H4 (cell line): ENCODE data around the gene AGAP1. TPM values are rescaled to one million over a fixed set of nuclear protein-coding genes. Genes with fewer than 3 reads are reported as not detected.
"Not testable (repeated sequence)": the region's sequence is repeated elsewhere in the genome, so short reads cannot be mapped to it uniquely, and the experiment has no call there.

Source experiments
- DNase-seq: peaks from one replicate; pipeline ENCODE4 v3.0.0-alpha.2; 2015; ENCODE audit warnings: low spot score
- total RNA-seq: library from RNA; depleted of rRNA; stranded (reverse); fragments of >200 nt; shearing (Covaris generic); gene quantifications from 2 replicates; pipeline ENCODE4 v1.2.3, GENCODE V29; 2014

Gene AGAP1
- total RNA-seq, 1 experiment from 2014 or later: 7.0 TPM

DNA sequence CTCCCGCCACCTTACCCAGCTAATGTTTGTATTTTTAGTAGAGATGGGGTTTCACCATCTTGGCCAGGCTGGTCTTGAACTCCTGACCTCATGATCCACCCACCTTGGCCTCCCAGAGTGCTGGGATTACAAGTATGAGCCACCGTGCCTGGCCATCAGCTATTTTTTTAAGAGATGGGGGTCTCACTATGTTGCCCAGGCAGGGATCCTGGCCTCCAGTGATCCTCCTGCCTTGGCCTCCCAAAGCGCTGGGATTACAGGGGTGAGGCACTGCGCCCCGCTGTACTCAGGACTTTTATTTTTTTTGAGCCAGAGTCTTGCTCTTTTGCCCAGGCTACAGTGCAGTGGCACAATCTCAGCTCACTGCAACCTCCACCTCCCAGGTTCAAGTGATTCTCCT, 569.0 kb downstream of the AGAP1 start:
- DNase-seq: not testable (repeated sequence)

DNA sequence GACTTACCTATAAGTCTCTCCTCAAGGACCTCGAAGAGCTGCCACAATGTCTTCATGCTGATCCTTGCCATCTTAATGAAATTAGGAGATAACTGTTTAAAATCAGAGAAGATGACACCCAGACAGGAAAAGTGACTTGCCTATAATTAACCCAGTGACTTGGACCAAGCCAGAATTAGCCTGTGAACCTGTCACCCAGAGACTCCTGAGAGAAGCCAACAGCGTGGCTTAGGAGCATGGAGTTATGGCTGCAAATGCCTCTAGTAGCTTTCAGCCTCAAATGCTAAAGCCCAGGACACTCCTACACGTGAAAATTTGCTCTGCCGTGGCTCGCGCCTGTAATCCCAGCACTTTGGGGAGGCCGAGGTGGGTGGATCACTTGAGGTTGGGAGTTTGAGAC, 570.2 kb downstream of the AGAP1 start:
- DNase-seq: no peak

DNA sequence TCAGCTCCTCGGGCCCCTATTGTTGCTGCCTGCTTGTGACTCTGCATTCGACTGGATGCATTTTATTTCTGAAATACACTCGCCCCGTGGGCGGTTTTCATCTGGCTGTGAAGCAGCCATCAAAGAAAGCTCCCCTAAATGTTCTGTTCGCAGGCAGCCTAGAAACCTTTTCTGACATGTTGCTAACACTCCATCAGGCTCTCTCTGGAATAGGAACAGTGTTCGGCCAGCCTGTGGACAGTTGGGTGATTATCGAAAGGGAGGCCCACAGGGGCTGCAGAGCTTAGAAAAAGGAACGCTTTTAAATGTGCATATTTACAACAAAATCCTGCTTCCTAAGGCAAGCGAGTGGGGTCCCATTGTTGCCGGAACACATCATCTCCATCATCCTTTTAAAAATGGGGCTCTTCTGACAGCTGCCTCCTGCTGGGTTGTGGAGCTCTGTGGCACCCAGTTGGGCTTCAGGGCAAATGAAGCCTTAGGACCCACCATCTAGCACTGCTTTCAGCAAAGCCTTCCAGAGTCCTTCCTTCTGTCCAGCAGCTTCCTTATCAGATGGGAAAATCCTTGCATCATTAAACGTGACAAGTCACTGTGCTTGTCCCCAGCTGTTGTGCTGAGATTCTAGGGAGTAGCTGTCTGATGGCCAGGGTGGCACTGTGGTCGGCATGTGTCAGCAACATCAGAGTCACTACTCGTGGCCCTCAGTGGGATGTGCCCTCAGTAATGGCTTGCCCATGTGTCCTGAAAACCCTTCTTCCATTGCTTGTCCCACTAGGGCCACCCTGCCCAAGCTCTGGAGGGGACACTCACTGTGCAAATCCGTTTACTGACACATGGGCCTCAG, 571.7 kb downstream of the AGAP1 start:
- no peak for DNase-seq

DNA sequence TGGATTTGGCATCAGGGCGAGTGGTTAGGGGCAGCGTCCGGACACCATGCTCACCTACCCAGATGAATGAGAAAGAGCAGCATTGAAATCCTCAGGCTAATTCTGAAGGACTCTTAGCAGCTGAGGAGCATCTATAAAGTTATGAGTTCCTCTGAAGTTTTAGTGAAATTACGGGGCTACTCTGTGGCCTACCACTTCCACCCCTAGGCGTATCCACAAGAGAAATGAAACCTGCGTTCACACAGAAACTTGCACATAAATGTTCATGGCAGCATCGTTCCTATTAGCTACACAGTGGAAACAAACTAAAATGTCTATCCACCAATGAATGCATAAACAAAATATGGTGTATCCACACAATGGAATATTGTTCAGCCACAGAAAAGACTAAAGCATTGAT, 576.4 kb downstream of the AGAP1 start:
- no peak for DNase-seq

DNA sequence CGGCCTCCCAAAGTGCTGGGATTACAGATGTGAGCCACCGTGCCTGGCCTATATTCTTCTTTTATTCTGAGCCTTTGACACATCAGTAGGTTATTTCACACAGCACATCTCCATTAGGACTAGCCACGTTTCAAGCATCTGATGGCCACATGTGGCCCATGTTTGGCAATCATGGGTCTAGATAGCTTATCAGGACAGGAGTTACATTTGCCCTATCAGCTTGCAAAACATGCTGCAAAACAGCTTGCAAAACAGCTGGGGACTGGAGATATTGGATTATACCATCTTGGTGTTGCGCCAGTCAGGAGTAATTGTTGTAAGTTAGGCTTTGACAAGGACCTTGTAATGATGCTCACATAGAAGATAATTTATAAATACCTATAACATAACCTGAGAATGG, 579.4 kb downstream of the AGAP1 start:
- DNase-seq: no peak

DNA sequence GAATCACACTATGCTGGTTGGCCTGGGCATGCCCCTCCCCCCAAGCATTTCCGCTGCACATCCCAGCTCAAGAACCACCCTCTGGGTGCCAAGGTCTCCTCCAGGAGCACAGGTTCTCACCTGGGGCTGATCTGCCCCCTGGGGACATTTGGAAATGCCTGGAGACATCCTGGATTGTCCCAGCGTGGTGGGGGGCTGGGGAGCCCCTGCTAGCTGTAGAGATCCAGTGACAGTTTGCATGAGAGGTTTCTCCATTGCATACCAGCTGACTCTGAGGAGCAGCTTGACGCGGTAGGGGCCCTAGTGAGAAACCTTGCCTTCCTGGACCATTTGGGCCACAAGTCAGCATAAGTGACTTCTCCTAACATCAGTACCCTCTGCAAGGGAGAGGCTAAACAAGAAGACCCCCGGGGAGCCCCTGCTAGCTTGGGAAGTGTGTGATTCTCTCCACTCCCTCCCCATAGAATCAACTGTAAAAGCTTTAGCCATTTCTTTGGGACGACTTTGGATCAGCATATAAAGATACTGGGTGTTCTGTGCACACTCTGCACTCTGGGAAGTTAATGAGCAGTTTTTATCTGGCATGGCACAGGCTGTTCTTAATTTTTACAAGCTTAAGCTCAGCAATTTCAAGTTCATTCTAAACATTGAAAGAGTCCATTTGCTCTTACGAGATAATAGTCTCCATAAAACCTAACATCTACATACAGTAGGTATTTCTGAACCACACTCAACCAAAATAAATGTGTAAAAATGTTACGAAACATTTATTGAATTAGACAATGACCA, 580.2 kb downstream of the AGAP1 start:
- DNase-seq: no peak

DNA sequence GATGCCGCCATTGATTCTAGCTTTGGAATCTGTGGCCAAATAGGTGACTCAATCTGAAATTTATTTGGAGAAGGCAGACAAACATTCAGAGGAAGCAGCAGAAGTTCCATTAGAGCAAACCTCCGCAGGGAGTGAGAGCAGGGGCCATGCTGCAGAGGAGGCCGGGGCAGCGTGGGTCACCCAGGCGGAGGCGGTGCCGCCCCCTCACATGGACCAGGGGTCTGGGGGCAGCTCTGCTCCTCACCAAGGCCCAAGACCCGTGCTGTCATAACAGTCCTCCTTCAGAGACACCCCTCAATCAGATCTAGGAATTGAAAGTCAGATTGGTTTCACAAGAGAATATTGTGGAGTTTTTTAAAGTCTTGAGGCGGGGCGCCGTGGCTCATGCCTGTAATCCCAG, 582.0 kb downstream of the AGAP1 start:
- DNase-seq: no peak

DNA sequence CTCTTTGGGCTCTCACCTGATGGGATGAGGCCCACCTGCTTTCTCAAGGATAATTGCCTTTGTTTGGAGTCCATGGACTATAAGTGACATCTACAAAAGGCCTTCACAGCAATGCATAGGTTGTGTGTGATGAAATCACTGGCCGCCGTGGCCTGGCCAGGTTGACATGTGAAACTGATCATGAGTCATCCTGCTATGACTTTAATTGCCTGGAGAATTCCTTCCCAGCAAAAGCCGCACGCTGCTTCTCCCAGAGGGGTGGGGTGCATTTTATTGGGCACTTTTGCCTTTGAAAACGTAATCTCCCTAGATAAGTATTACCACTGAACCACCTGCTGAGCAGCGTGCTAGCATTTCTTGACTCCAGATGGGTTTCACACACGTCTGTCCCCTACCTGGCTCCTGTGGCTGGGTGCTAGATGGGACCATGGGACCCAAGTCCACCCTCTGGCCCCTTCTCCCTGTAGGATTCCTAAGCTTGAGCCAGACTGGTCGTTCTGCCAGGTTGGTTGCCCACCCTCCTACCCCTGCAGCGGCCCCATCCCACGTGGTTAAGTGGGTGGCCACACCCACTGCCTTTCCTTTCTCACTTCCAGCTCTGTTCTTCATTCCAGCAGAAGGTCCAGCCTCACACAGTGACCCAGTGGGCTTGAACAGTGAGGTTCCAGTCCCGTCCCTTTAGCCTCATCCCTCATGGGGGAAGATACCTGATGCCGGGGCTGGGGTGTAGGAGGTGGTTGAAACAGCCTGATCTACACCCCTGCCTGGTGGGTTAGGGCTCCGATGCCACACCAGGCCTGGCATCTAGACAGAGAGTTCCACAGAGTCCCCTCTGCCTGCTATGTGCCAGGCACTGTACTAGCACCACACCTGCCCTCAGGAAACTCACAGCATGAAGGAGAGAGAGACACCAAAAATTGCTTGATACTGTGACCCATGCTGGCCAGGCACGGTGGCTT, 584.7 kb downstream of the AGAP1 start:
- peak; percentile 89 for DNase-seq

DNA sequence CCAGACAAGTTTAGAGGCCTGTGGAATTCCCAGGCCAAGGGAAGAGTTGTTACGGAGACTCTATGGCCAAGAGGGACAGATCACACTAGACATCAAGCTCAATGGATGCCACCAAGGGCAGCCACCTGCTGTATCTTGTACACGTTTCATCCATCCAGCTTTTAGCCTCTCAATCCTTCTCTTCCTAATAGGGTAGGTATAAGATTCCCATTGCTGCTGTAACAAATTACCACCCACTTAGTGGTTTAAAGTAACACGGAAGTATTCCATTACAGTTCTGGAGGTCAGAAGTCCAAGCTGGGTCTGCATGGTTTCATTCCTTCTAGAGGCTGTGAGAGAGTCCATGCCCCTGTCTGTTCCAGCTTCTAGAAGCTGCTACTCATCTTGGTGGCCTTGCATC, 586.6 kb downstream of the AGAP1 start:
- DNase-seq: no peak

DNA sequence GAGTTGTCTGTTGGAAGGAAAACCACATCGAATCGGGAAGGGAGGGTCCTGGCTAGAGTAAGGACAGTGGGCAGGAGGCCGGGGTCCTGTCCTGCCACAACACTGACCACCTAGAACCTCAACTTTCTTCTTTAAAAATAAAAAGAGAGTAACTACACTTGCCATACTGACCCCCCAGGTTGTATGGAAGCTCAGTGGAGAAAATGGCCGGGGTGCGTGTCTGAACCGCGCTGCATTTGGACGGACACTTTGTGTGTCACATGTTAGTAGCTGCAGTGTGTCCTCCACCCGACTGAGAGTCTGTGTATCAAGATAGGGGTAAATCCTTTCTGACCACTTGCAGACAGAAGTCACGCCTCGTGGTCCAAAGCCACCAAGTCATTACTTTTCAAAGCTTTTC, 587.3 kb downstream of the AGAP1 start:
- no peak for DNase-seq

DNA sequence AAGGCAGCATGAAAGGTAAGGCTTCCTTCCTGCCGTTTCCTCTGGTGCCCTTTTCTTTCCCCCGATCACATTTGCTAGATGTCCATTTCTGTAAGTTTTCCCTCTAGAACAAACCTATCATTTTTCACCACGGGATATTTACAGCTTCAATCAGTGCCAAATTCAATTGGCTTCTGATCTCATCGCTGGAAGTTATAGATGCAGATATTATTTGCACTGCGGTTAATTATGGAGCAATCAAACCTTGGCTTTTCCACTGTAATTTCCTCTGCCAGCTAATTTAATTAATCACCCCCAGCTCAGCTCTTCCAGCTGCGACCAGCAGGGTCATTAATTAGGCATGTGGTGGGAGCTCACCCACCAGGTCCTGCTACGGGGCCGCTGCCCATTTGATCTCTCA, 588.2 kb downstream of the AGAP1 start:
- DNase-seq: no peak

DNA sequence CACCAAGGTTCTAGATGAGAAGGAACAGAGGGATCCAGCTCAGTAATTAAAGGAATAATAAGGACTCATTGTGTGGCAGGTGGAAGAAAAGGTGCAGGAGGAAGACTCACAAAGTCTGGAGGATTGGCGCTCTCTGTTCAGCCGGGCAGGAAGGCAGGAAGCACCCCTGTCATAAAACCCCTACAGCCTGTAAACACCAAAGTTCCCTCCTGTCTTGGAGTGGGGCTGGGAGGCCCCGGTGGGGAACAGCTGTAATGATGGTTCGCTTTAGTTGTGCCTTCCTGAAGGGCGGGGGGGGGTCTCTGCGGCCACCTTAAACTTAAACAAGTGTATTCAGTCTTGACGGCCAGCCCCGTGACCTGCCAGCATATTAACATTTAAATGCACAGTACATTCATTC, 590.1 kb downstream of the AGAP1 start:
- no peak for DNase-seq

DNA sequence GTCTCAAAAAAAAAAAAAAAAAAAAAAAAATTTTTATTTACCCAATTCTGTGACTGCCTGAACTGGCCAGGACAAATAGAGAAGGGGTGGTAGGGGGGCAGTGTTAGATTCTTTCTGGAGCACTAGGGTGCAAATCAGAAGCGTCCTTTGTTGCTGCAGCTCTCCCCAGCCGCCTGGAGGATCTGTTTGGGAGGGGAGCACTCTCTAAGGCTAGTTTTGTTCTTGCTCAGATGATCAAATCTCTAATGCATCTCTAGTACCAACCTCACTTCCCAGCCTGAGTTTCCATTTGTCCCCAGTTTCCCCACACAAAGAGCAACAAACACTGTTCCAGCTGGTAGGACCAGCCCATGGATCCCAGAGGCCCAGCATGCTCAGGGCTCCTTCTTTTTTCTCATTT, 591.4 kb downstream of the AGAP1 start:
- no peak for DNase-seq

DNA sequence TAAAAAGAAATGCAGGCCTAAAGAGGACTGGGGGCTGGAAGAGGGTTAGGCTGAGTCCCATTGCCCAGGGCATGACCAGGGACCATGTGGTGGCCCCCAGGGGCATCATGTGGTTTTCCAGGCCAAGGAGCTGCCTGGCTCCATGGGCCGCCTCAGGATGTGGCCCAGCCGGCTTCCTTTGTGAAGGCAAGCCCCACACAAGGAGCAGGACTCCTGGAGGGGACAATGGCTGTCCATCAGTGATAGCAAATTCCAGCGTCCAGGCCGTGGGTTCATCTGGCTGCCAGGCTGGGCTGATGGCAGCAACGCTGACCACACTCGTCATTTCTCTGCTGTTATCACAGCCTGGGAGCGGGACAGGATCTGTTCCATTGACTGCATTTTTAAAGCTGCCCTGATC, 591.8 kb downstream of the AGAP1 start:
- no peak for DNase-seq

DNA sequence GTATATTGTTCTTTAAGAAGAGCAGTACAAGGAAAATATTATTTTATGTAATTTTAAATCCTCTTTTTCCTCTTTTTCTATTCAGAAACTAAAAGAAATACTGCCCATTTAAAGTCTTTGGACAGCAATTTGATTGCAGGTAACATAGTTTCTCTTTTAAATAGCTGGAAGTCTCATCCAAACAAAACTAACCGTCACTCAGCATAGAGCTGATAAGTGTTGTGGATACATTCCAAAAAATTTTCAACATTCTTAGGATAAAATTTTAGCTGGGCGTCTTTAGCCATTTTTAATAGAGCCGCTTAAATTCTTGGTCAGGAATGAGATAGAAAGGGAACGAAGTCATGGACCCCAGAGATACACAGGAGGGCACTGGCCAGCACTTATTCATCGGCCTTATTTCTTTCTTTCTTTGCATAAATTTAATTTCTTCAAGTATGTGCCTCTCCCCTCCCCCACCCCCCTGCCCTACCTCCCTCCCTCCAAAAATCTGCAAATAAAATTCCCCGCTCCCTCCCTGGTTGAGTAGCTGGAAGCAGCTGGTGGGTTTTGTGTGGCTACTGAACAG, 592.6 kb downstream of the AGAP1 start:
- no peak for DNase-seq

DNA sequence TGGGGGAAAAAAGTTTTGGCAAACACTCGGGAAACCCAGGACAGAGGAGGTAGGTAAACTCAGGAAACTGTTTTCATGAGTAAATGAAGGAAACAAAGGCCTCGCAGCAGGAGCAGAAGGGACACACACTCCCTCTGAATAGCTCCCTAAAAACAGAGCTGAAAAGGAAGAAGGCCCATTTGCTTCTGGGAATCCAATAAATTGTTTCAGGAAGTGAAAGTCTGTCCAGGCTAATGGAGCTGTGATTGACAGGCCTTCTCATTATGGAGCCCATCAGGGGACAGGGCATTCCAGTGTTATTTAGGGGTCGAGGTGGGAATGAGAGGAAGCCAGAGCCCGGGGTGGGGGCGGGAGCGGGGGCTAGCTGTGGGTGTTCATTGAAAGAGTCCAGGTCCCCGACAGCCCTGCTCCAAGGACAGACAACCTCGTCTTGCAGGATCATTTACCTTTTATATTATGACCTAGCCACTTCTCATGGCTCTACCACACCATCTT, 593.2 kb downstream of the AGAP1 start:
- no peak for DNase-seq

DNA sequence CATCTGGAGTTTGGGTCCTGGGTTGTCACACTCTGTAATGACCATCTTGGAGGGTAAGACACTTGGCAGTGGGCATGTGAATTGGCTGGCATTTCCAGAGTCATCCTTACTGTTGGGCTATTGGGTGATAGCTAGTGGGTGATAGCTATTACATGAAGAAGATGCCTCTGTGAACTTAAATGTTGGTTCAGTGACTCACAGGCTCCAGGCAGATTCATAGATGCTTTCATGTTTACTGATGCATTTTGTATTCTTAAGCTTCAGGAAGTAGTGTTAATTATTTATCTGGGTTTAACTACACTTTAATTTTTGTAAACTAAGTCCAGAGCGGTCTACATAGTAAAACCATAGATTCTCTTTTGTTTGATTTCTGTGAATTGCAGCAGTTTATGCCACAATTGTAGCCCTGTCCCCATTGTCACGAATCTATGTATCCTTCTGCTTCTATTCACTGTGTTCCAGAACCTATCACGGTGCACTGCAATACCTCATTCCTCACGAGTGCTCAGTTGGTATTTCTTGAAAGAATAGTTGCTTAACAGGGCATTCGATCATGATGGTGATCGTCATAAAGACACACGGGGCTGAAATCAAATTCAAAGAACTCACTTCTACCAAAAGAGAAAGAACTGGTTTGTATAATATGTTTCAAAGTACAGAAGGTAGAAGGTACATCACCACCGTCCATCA, 594.7 kb downstream of the AGAP1 start:
- DNase-seq: no peak

DNA sequence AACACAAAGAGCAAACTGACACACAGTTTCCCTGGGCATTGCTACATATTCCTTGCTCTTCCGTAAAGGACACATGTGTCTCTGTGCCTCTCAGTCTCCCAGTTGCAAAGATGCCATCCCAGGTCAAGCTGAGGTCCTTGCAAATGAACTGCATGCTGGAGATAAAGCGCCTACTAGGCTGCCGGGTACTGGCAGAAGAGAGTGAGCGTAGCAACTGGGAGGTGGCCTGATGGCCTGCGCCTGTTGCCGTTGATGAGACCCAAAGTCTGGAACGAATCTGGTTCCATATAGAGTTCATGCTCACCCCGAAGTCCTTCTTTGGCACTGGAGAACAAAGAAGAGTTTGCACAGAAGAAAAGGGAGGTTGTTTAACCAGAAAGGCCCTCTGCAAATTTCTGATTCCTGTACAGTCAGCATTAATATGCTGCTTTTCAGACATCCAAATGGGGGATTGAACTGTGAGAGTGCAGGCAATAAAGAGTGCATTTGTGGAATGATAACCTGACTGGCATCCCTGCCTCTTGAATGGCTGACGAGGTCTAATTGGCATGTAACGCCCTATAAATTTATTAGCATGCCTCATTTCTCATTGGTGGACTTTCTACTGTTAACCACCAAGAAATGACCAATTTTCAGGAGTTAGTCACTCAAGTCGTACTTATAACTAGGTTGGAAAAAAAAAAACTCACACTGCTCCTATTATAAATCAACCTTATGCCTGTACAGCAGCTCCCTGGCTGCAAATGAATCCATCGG, 595.6 kb downstream of the AGAP1 start:
- no peak for DNase-seq

DNA sequence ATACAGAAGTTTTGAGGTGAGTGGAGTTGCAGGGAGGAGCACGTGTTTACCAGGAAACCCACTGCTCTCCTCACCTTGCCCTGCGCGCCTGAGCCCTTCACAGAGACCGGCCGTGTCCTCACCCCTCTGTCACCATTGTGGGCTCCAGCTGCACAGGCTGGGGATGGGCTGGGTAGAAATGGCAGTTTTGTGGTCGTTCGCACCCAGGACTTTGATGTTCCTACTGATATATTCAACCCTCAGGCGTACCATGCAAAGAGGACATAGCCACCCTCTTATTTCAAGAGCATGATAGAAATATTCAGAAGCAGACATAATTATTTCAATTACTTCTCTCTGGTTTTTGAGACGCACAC, 596.2 kb downstream of the AGAP1 start:
- no peak for DNase-seq

DNA sequence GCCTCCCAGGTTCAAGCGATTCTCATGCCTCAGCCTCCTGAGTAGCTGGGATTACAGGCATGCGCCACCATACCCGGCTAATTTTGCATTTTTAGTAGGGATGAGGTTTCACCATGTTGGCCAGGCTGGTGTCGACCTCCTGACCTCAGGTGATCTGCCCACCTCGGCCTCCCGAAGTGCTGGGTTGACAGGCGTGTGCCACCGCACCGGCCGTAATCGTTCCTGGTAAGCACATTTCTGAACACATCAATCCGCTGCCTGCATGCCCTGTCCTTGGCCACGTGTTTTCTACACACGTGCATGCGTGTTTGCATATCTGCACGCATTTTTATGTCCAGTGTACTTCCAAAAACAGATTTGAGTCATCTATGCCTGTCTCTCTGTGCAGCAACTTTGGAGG, 597.0 kb downstream of the AGAP1 start:
- not testable (repeated sequence) for DNase-seq
